T-cell (primary cell): ENCODE results near the gene OLFML1. TPM values are rescaled to one million over a fixed set of nuclear protein-coding genes. Genes with fewer than 3 reads are reported as not detected.

ENCODE experiments used
- ATAC-seq, 4 experiments: fragments of 200-7000 bp in 3 of 4; fragments of 150-1000 bp in 1 of 4; cut with Tn5 transposase; replicated peaks in 1 of 4; 1 replicate in 3 of 4; 2 replicates in 1 of 4; pipeline ENCODE4 v1.10.0; 2021; ENCODE audit warnings: moderate library complexity in 3 of 4, mild to moderate bottlenecking in 2 of 4, moderate number of reproducible peaks in 1 of 4
- CTCF ChIA-PET, 2 donors: fragments of 300-600 bp; sonication (Branson Sonifier 250); formaldehyde crosslinking; loops; one replicate each; lab custom pipeline; 2022; ENCODE audit warnings: antibody characterized with exemption in 2 of 2; lab: Charles Lee
- POLR2A ChIA-PET, 2 donors: fragments of 300-600 bp; sonication (Branson Sonifier 250); formaldehyde crosslinking; loops; one replicate each; lab custom pipeline; 2022; ENCODE audit warnings: antibody characterized with exemption in 2 of 2; lab: Charles Lee
- DNase-seq, 35 experiments: peaks; one replicate each; pipeline versions ENCODE4 v3.0.0 to v3.0.0-alpha.2; 2013 to 2023
- H3K27ac ChIP-seq: one replicate; pipeline ENCODE4 v1.5.1; 2013; ENCODE audit warnings: low read length
- H3K27me3 ChIP-seq, 2 experiments: replicated peaks in 1 of 2; 1 replicate in 1 of 2; 2 replicates in 1 of 2; pipeline versions ENCODE4 v1.6.1 to v1.7.0; 2013; ENCODE audit warnings: low read length in 1 of 2, mixed read lengths in 1 of 2; ENCODE audit not compliant: control insufficient read depth in 2 of 2, insufficient read depth in 2 of 2; ENCODE audit errors: extremely low read depth in 1 of 2
- H3K36me3 ChIP-seq, 2 donors: 1 replicate in 1 of 2; 2 replicates in 1 of 2; pipeline versions ENCODE4 v1.6.1 to v1.7.0; 2013; ENCODE audit warnings: low read length in 1 of 2; ENCODE audit not compliant: control insufficient read depth in 2 of 2, insufficient read depth in 1 of 2; ENCODE audit errors: extremely low read depth in 1 of 2
- H3K4me1 ChIP-seq, 2 experiments: 1 replicate in 1 of 2; 2 replicates in 1 of 2; pipeline versions ENCODE4 v1.6.1 to v1.7.0; 2013; ENCODE audit warnings: low read length in 2 of 2, mixed read lengths in 1 of 2; ENCODE audit not compliant: insufficient read depth in 2 of 2, control insufficient read depth in 1 of 2; ENCODE audit errors: extremely low read depth in 1 of 2
- H3K4me3 ChIP-seq, 2 donors: 1 replicate in 1 of 2; 2 replicates in 1 of 2; pipeline versions ENCODE4 v1.5.1 to v1.7.0; 2013; ENCODE audit warnings: mild to moderate bottlenecking in 2 of 2, low read length in 1 of 2, moderate library complexity in 1 of 2; ENCODE audit not compliant: control insufficient read depth in 1 of 2; ENCODE audit errors: extremely low read depth in 1 of 2
- H3K9me3 ChIP-seq: 2 replicates; pipeline ENCODE4 v1.7.0; 2013
- H3K27ac Mint-ChIP-seq, 2 donors: one replicate each; pipeline ENCODE4 v1.8.0; 2020 to 2021; ENCODE audit warnings: mild to moderate bottlenecking in 2 of 2, mixed read lengths in 2 of 2
- H3K27me3 Mint-ChIP-seq, 2 donors: one replicate each; pipeline ENCODE4 v1.8.0; 2021 to 2022; ENCODE audit warnings: mixed read lengths in 2 of 2
- H3K36me3 Mint-ChIP-seq: one replicate; pipeline ENCODE4 v1.8.0; 2021; ENCODE audit warnings: mixed read lengths
- H3K4me1 Mint-ChIP-seq, 3 donors: one replicate each; pipeline ENCODE4 v1.8.0; 2020 to 2022; ENCODE audit warnings: mixed read lengths in 3 of 3, mild to moderate bottlenecking in 1 of 3
- H3K4me3 Mint-ChIP-seq, 3 donors: one replicate each; pipeline ENCODE4 v1.8.0; 2020 to 2022; ENCODE audit warnings: mild to moderate bottlenecking in 3 of 3, mixed read lengths in 3 of 3, moderate library complexity in 3 of 3
- H3K9me3 Mint-ChIP-seq, 3 donors: one replicate each; pipeline ENCODE4 v1.8.0; 2020 to 2022; ENCODE audit warnings: mixed read lengths in 3 of 3
- WGBS: methylation state at CpG from one replicate; pipeline ENCODE4 v1.1.5; 2013; ENCODE audit warnings: missing lambda C conversion rate; ENCODE audit not compliant: insufficient coverage; 5-methylcytosine and 5-hydroxymethylcytosine counted together
- total RNA-seq, 35 experiments: library from RNA in 6 of 35; stranded (reverse) in 6 of 35; fragments of 120-200 nt in 1 of 35; gene quantifications; one replicate each; pipeline versions ENCODE4 v1.2.1 to v1.2.4 and lab custom pipeline; 2013 to 2026

Gene OLFML1
- total RNA-seq, 5 donors from 2014 or later (not counting 1 experiment from before 2014, with no cell fraction given): 0.16 TPM; not detected in 4

DNA sequence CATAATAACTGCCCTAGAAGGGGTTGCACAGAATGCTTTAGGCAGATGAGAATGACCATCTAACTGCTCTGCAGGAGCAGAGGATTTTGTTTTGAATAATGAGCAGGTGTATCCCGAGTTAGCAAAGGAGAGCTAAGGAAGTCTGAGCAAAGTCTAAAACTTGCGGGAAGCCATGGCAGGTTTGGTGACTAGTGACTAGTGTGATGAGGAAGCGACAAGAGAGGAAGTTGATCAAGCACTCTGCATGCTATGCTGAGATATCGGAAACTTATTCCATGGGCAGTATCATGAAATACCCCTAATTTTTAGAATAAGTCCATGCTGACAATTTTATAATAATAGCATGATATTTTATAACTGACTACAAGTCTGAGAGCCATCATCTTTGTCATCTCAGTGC, 12.9 kb downstream of the OLFML1 start:
- 0% methylated on average over 1 of the region's 4 CpGs for WGBS
- no peak for DNase-seq

DNA sequence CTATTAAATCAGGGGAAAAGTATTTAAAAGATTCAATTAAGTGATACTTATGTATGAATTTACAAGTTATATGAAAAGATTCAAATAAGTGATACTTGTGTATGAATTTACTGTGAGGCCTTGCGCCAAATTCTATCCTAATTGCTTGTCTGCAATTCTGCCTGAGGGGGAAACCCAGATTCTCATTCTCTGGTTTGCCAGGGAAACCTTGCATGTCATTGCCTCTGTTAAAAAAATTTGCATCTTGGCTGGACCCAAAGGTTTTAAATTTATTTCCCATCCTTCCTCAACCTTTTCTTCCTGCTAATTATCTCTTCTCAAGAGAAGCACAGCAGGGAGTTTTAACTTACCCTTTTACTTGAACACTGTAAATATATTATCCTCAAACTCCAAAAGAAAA, 13.8 kb downstream of the OLFML1 start:
- ChIA-PET CTCF (no interaction called here), POLR2A (no interaction called here)
- Histone ChIP-seq H3K27ac (no peak overlapping the region), H3K36me3 (no peaks in the 10 kb centered on the region), H3K4me1 (no peaks in the 10 kb centered on the region), H3K9me3 (no peaks in the 10 kb centered on the region), H3K27me3 (peaks cover 0 to 12% of the 10 kb centered on the region in 2 experiments), H3K4me3 (no peak overlapping the region)
- H3K36me3 Mint-ChIP-seq: no peaks in the 10 kb centered on the region
- WGBS: 100% methylated on average over 1 of the region's 1 CpG
- H3K4me1 Mint-ChIP-seq: peaks cover 0 to 4% (median 0%) of the 10 kb centered on the region in 3 donors
- H3K9me3 Mint-ChIP-seq: no peaks in the 10 kb centered on the region
- DNase-seq: no peak
- H3K27ac Mint-ChIP-seq: no peak overlapping the region
- H3K4me3 Mint-ChIP-seq: no peak overlapping the region
- ATAC-seq: no peak
- peaks cover 2 to 3% of the 10 kb centered on the region in 2 donors for H3K27me3 Mint-ChIP-seq

More for the DNA sequence above, 12.9 kb downstream of the OLFML1 start:
- H3K27me3 ChIP-seq: peaks cover 0 to 12% of the 10 kb centered on the region in 2 experiments
- ChIA-PET POLR2A (no interaction called here), CTCF (no interaction called here)
- Mint-ChIP-seq H3K36me3 (no peaks in the 10 kb centered on the region), H3K27ac (no peak overlapping the region), H3K4me3 (no peak overlapping the region), H3K4me1 (peaks cover 0 to 4% (median 0%) of the 10 kb centered on the region in 3 donors), H3K27me3 (peaks cover 2 to 3% of the 10 kb centered on the region in 2 donors), H3K9me3 (no peaks in the 10 kb centered on the region)
- no peak for ATAC-seq
- no peak overlapping the region for H3K27ac ChIP-seq
- no peaks in the 10 kb centered on the region for H3K36me3 ChIP-seq
- H3K4me3 ChIP-seq: no peak overlapping the region
- no peaks in the 10 kb centered on the region for H3K9me3 ChIP-seq
- H3K4me1 ChIP-seq: no peaks in the 10 kb centered on the region

DNA sequence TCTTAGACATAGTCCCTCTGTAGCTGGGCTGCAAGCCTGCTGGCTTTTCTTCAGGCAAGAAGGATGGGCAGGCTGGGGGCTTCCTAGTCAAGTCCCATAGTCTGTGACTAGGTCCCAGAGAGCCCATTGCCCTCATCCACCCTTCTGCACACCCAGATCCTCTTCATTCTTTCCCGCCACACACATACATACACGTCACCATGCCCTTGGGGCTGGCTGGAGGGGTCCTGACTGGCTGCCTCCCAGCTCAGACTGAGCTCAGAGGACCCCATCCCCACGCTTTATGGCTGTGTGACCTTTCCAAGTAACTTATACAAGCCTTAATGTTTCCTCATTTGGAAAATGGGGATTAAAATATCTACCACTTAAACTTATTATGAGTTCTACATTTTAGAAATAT, 14.9 kb downstream of the OLFML1 start:
- Histone ChIP-seq H3K4me1 (no peaks in the 10 kb centered on the region), H3K36me3 (no peaks in the 10 kb centered on the region), H3K4me3 (no peak overlapping the region), H3K27ac (no peak overlapping the region), H3K27me3 (peaks cover 0 to 12% of the 10 kb centered on the region in 2 experiments), H3K9me3 (no peaks in the 10 kb centered on the region)
- POLR2A ChIA-PET: no interaction called here
- no CpG with 5 or more reads among the region's 3 CpGs for WGBS
- no peaks in the 10 kb centered on the region for H3K9me3 Mint-ChIP-seq
- no peak overlapping the region for H3K27ac Mint-ChIP-seq
- no peak for DNase-seq
- H3K36me3 Mint-ChIP-seq: no peaks in the 10 kb centered on the region
- peaks cover 0 to 4% (median 0%) of the 10 kb centered on the region in 3 donors for H3K4me1 Mint-ChIP-seq
- ATAC-seq: no peak
- no peaks in the 10 kb centered on the region for H3K27me3 Mint-ChIP-seq
- CTCF ChIA-PET: no interaction called here
- no peak overlapping the region for H3K4me3 Mint-ChIP-seq

GRCh38 chr11:7501251-7501650, 15.9 kb downstream of the OLFML1 start:
- no peak for ATAC-seq
- peaks cover 0 to 12% of the 10 kb centered on the region in 2 experiments for H3K27me3 ChIP-seq
- no peaks in the 10 kb centered on the region for H3K36me3 ChIP-seq
- POLR2A ChIA-PET: no interaction called here
- H3K9me3 Mint-ChIP-seq: no peaks in the 10 kb centered on the region
- CTCF ChIA-PET: no interaction called here
- H3K4me1 Mint-ChIP-seq: peaks cover 0 to 3% (median 0%) of the 10 kb centered on the region in 3 donors
- no peaks in the 10 kb centered on the region for H3K4me1 ChIP-seq
- no peaks in the 10 kb centered on the region for H3K36me3 Mint-ChIP-seq
- no peak overlapping the region for H3K4me3 ChIP-seq
- H3K27ac ChIP-seq: no peak overlapping the region
- H3K9me3 ChIP-seq: no peaks in the 10 kb centered on the region
- no peak overlapping the region for H3K27ac Mint-ChIP-seq
- H3K27me3 Mint-ChIP-seq: no peaks in the 10 kb centered on the region
- DNase-seq: no peak
- H3K4me3 Mint-ChIP-seq: no peak overlapping the region
- 93% methylated on average over 2 of the region's 3 CpGs for WGBS

- H3K27me3 ChIP-seq: peaks cover 0 to 12% of the 10 kb centered on the region in 2 experiments
- ATAC-seq: no peak
- WGBS: 83% methylated on average over 1 of the region's 4 CpGs
- Mint-ChIP-seq H3K27me3 (no peaks in the 10 kb centered on the region), H3K4me3 (no peak overlapping the region), H3K4me1 (no peaks in the 10 kb centered on the region), H3K36me3 (no peaks in the 10 kb centered on the region), H3K9me3 (no peaks in the 10 kb centered on the region), H3K27ac (no peak overlapping the region)
- ChIA-PET POLR2A (no interaction called here), CTCF (no interaction called here)
- no peaks in the 10 kb centered on the region for H3K36me3 ChIP-seq
- H3K4me1 ChIP-seq: no peaks in the 10 kb centered on the region
- no peak overlapping the region for H3K27ac ChIP-seq
- no peak overlapping the region for H3K4me3 ChIP-seq
- DNase-seq: no peak
- H3K9me3 ChIP-seq: no peaks in the 10 kb centered on the region
Observed at GRCh38 chr11:7501894-7502293, 16.6 kb downstream of the OLFML1 start.

DNA sequence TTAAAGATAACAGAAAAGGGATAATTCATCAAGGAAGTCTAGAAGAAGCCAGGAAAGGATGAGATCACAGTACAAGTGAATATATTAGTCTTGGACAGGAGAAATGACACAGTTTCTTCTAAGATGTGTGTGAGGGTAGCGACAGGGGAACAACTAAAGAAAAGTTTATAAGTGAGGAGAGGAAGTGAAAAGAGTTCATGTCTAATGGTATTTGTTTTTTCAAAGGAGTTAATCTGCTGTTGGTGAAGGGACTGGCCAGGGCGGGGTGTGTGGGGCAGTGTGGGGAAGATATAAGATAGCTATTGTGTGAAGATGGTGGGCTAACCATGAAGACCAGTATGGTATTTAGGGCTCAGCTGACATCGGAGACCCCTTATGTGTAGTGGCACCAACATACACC, 20.9 kb downstream of the OLFML1 start:
- 83% methylated on average over 1 of the region's 3 CpGs for WGBS
- no peaks in the 10 kb centered on the region for H3K36me3 Mint-ChIP-seq
- CTCF ChIA-PET: no interaction called here

GRCh38 chr11:7508087-7508486, 22.8 kb downstream of the OLFML1 start:
- DNase-seq: no peak
- Mint-ChIP-seq H3K4me3 (no peak overlapping the region), H3K36me3 (no peaks in the 10 kb centered on the region), H3K27ac (no peak overlapping the region), H3K27me3 (no peaks in the 10 kb centered on the region), H3K9me3 (no peaks in the 10 kb centered on the region), H3K4me1 (peaks cover 17 to 20% (median 20%) of the 10 kb centered on the region in 3 donors)
- Histone ChIP-seq H3K4me3 (no peak overlapping the region), H3K27ac (no peak overlapping the region), H3K4me1 (peaks cover 9 to 21% of the 10 kb centered on the region in 2 experiments), H3K9me3 (no peaks in the 10 kb centered on the region), H3K36me3 (no peaks in the 10 kb centered on the region), H3K27me3 (no peaks in the 10 kb centered on the region)
- ATAC-seq: no peak
- ChIA-PET POLR2A (no interaction called here), CTCF (interaction anchor here in 1 of 2 donors (0.6 kb wide), 1 partner anchor 119 kb away, joined by 3 read pairs; no protein-coding TSS in a partner anchor)
- 92% methylated on average over 2 of the region's 3 CpGs for WGBS

More for the DNA sequence above, 20.9 kb downstream of the OLFML1 start:
- H3K27me3 ChIP-seq: peaks cover 0 to 2% of the 10 kb centered on the region in 2 experiments
- no peak for DNase-seq
- no peaks in the 10 kb centered on the region for H3K9me3 Mint-ChIP-seq
- H3K4me1 ChIP-seq: peaks cover 2 to 3% of the 10 kb centered on the region in 2 experiments
- no peak overlapping the region for H3K27ac Mint-ChIP-seq
- H3K27me3 Mint-ChIP-seq: no peaks in the 10 kb centered on the region
- H3K4me1 Mint-ChIP-seq: peaks cover 2% of the 10 kb centered on the region in 3 donors
- no peak overlapping the region for H3K27ac ChIP-seq
- POLR2A ChIA-PET: no interaction called here
- H3K4me3 Mint-ChIP-seq: no peak overlapping the region
- H3K36me3 ChIP-seq: no peaks in the 10 kb centered on the region
- no peak overlapping the region for H3K4me3 ChIP-seq
- no peaks in the 10 kb centered on the region for H3K9me3 ChIP-seq
- ATAC-seq: no peak
